Gastroesophageal sphincter (tissue), 3 donors: Measurements from ENCODE around the gene HES4.

Source experiments
- CTCF ChIP-seq, 4 experiments: fragments of 200-600 bp in 2 of 4; fragments of 450-650 bp in 2 of 4; sonication (generic) in 1 of 4; IDR thresholded peaks; one replicate each; pipeline ENCODE4 v1.5.1; 2017 to 2019; ENCODE audit warnings: antibody characterized with exemption in 4 of 4, mild to moderate bottlenecking in 2 of 4, moderate library complexity in 2 of 4
- EP300 ChIP-seq: sonication (generic); formaldehyde crosslinking; IDR thresholded peaks from one replicate; pipeline ENCODE4 v1.6.1; 2017; ENCODE audit warnings: antibody characterized with exemption, mild to moderate bottlenecking

GRCh38 chr1:950881-951280 lies 49.0 kb downstream of the HES4 start:
- TF ChIP-seq CTCF (IDR thresholded peaks at IDR 0.05): no peak
- no peak for TF ChIP-seq EP300
